ENCODE data around the gene TARBP2.

DNA sequence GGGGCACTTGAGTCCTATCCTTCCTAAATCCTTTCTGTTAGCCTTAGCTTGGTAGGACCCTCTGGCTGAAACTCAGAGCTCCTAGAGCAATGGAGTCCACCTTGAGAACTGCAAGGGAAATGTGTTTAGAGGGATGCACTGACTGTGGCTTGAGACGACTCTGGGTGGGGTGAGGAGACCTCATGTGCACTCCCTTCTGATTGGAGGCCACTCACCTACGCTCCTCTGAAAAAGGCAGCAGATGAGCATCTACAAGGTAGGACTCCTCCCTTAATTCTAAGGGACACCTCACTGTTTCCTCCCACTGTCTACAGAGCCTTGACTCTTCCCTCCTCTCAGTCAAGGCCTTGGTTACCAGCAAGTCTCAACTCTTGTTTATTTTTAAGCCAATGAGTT, 2.9 kb upstream of the TARBP2 start:
- no peak for TF ChIP-seq POLR2A (IDR thresholded peaks at IDR 0.05)
- TF ChIP-seq POLR2AphosphoS5 (IDR thresholded peaks at IDR 0.05), result no peak
